Kidney (tissue), 14 donors: ENCODE data around the gene PHACTR1. TPM values are rescaled to one million over a fixed set of nuclear protein-coding genes. Genes with fewer than 3 reads are reported as not detected.

Experiments
- DNase-seq, 5 donors: peaks; one replicate each; pipeline ENCODE4 v3.0.0-alpha.2; 2013 to 2020
- FAIRE-seq: peaks from 2 replicates; lab custom pipeline; 2012; peaks lifted over from hg19 to GRCh38; lab: Jason Lieb, UNC
- H3K27ac ChIP-seq, 2 donors: one replicate each; pipeline ENCODE4 v1.7.0; 2013; ENCODE audit warnings: low read depth in 2 of 2, low read length in 2 of 2, inconsistent platforms in 1 of 2
- H3K27me3 ChIP-seq: one replicate; pipeline ENCODE4 v1.7.1; 2013; ENCODE audit warnings: low read length, inconsistent platforms; ENCODE audit not compliant: control insufficient read depth, insufficient read depth
- H3K36me3 ChIP-seq, 3 donors: one replicate each; pipeline versions ENCODE4 v1.7.0 to v1.7.1; 2013; ENCODE audit warnings: low read length in 3 of 3, control low read depth in 1 of 3, inconsistent platforms in 1 of 3; ENCODE audit not compliant: insufficient read depth in 3 of 3, control insufficient read depth in 2 of 3
- H3K4me1 ChIP-seq, 3 donors: one replicate each; pipeline versions ENCODE4 v1.7.0 to v1.7.1; 2013; ENCODE audit warnings: low read length in 3 of 3, inconsistent platforms in 1 of 3, low read depth in 1 of 3; ENCODE audit not compliant: control insufficient read depth in 2 of 3, insufficient read depth in 2 of 3
- H3K4me3 ChIP-seq, 3 donors: one replicate each; pipeline versions ENCODE4 v1.7.0 to v1.8.1; 2013; ENCODE audit warnings: low read length in 3 of 3, control low read depth in 1 of 3, inconsistent platforms in 1 of 3
- H3K9ac ChIP-seq, 3 donors: one replicate each; pipeline versions ENCODE4 v1.7.0 to v1.7.1; 2013; ENCODE audit warnings: low read length in 3 of 3, control low read depth in 1 of 3, inconsistent platforms in 1 of 3
- H3K9me3 ChIP-seq, 3 donors: one replicate each; pipeline versions ENCODE4 v1.7.0 to v1.7.1; 2013; ENCODE audit warnings: low read length in 3 of 3, control low read depth in 1 of 3, inconsistent platforms in 1 of 3; ENCODE audit not compliant: control insufficient read depth in 2 of 3, insufficient read depth in 1 of 3
- intact Hi-C: fragments of 100-400 bp; cut with DNase I; formaldehyde crosslinking; loops from one replicate; pipeline ENCODE4 v1.11.1; 2022
- polyA plus RNA-seq: library from polyadenylated mRNA; stranded (reverse); fragments of 350-450 nt; fragmentation: Illumina TruSeq; extraction: RNeasy Lipid Tissue Mini Kit (QIAGEN cat#74804); gene quantifications from one replicate; pipeline ENCODE4 v1.2.3, GENCODE V29; 2014; ENCODE audit warnings: low read depth, low replicate concordance; ENCODE audit not compliant: insufficient read depth
- total RNA-seq: library from RNA; stranded (reverse); fragmentation: NEBNext Ultra II Directional; extraction: Animal tissue kit (Norgen Biotek cat#: 25700); gene quantifications from one replicate; pipeline ENCODE4 v1.2.1, GENCODE V29; 2021
- TF ChIP-seq, protein P1 (sequence below): IDR thresholded peaks from 3 replicates; pipeline ENCODE4 v1.5.1; 2012; ENCODE audit warnings: mild to moderate bottlenecking, moderate library complexity, borderline replicate concordance; ENCODE audit not compliant: insufficient read depth; ENCODE audit errors: extremely low read depth
- donor health status: control.
- donor health status: control.
- donor health status: control.
- donor health status: control.
- donor health status: control.
- donor health status: DM: yes; HTN: yes; CAD: no.
- donor health status: Normal renal cell carcinoma (clear cell type).

The PHACTR1 gene
- total and polyA plus RNA-seq, 2 donors from 2014 or later, result 3.3 to 33.6 TPM

- Histone ChIP-seq H3K4me1 (peaks cover 0 to 61% (median 12%) of the 10 kb centered on the region in 3 donors), H3K27me3 (no peaks in the 10 kb centered on the region), H3K9me3 (no peaks in the 10 kb centered on the region), H3K27ac (no peak overlapping the region), H3K9ac (no peak overlapping the region), H3K4me3 (no peak overlapping the region), H3K36me3 (peaks cover 3 to 8% (median 6%) of the 10 kb centered on the region in 3 donors)
- no peak for DNase-seq
- TF ChIP-seq, protein P1, sequence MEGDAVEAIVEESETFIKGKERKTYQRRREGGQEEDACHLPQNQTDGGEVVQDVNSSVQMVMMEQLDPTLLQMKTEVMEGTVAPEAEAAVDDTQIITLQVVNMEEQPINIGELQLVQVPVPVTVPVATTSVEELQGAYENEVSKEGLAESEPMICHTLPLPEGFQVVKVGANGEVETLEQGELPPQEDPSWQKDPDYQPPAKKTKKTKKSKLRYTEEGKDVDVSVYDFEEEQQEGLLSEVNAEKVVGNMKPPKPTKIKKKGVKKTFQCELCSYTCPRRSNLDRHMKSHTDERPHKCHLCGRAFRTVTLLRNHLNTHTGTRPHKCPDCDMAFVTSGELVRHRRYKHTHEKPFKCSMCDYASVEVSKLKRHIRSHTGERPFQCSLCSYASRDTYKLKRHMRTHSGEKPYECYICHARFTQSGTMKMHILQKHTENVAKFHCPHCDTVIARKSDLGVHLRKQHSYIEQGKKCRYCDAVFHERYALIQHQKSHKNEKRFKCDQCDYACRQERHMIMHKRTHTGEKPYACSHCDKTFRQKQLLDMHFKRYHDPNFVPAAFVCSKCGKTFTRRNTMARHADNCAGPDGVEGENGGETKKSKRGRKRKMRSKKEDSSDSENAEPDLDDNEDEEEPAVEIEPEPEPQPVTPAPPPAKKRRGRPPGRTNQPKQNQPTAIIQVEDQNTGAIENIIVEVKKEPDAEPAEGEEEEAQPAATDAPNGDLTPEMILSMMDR, result no peak
- no peak for FAIRE-seq
- intact Hi-C loops, result no loop called here
Observed at GRCh38 chr6:13304101-13304500, 587.5 kb downstream of the PHACTR1 start.

DNA sequence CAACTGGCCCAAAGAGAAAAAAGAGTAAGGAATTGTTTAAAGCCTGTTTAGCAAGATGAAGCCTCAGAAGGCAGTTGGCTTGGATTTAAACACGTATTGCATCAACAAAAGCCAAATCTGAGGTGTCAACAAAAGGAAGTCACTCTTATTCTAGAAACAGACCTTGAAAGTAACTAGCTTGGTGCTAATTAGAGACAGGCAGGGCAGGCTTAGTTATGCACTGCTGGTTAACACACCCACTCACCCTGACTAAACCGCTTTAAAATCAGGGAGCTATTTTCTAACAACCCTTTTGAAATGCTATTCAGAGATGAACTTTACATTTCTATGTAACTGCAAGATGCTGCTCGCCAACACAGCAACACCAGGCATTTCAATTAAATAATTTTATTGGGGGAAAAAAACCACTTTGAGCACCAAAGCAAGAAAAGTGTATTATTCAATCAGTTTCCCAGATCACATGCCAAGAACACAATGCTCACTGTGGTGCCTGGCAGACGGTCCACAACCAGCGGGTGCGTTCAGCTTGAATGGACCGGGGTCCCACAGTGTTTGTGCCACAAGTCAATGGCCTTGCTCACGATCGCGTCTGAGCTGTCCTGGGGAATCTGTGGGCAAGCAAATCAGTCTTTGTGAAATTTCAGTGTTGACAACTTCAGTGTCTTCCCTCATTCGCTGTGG lies 588.2 kb downstream of the PHACTR1 start:
- Histone ChIP-seq H3K9me3 (no peaks in the 10 kb centered on the region), H3K4me1 (peaks cover 0 to 61% (median 12%) of the 10 kb centered on the region in 3 donors), H3K36me3 (peaks cover 3 to 8% (median 6%) of the 10 kb centered on the region in 3 donors), H3K9ac (no peak overlapping the region), H3K27ac (no peak overlapping the region), H3K27me3 (no peaks in the 10 kb centered on the region), H3K4me3 (no peak overlapping the region)
- no peak for DNase-seq
- TF ChIP-seq, protein P1, result no peak
- intact Hi-C loops, result no loop called here
- FAIRE-seq, result no peak

DNA sequence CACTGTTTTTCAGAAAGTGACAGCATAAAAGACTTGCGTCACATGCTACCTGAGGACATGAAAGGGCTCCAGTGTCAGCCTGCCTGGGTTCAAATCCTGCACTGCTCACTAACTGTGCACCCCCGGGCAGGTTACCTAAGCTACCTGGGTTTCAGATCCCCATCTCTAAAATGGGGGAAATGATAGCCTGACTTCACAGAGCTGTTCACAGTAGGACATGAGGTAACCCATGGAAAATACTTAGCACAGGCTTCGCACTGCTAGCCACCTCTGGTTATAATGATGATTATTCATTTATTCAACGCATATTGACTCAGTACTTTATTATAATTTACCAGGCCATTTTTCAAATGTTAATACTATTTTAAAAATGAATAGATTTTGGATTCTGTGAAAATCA lies 588.7 kb downstream of the PHACTR1 start:
- FAIRE-seq, result no peak

More for the DNA sequence above, 588.7 kb downstream of the PHACTR1 start:
- TF ChIP-seq, protein P1, result no peak
- Histone ChIP-seq H3K27me3 (no peaks in the 10 kb centered on the region), H3K36me3 (peaks cover 3 to 8% (median 5%) of the 10 kb centered on the region in 3 donors), H3K4me1 (peaks cover 0 to 59% (median 12%) of the 10 kb centered on the region in 3 donors), H3K9me3 (no peaks in the 10 kb centered on the region), H3K4me3 (no peak overlapping the region), H3K9ac (no peak overlapping the region), H3K27ac (no peak overlapping the region)
- DNase-seq, result no peak
- intact Hi-C loops, result no loop called here
